Heart left ventricle (tissue), 16 donors: ENCODE data around the gene PIPOX. TPM values are rescaled to one million over a fixed set of nuclear protein-coding genes. Genes with fewer than 3 reads are reported as not detected.
A peak's percentile ranks its signal among the peaks of the same experiment; 100 is the strongest.

Source experiments
- ATAC-seq, 4 donors: fragments of 200-7000 bp; cut with Tn5 transposase; one replicate each; pipeline ENCODE4 v1.9.1; 2020 to 2022; ENCODE audit warnings: moderate library complexity in 4 of 4, mild to moderate bottlenecking in 3 of 4, moderate number of reproducible peaks in 1 of 4
- DNase-seq, 5 donors: peaks; one replicate each; pipeline ENCODE4 v3.0.0-alpha.2; 2020
- H3K27ac ChIP-seq, 12 donors: fragments of 200-600 bp; sonication (generic) in 4 of 12; one replicate each; pipeline versions ENCODE4 v1.5.0 to v1.8.0; 2016 to 2022; ENCODE audit warnings: mild to moderate bottlenecking in 2 of 12
- H3K27me3 ChIP-seq, 9 donors: fragments of 200-600 bp; sonication (generic) in 2 of 9; one replicate each; pipeline versions ENCODE4 v1.5.1 to v1.8.0; 2016 to 2022; ENCODE audit warnings: mild to moderate bottlenecking in 3 of 9
- H3K36me3 ChIP-seq, 9 donors: fragments of 200-600 bp; sonication (generic) in 2 of 9; one replicate each; pipeline versions ENCODE4 v1.5.0 to v1.8.0; 2018 to 2022; ENCODE audit warnings: mild to moderate bottlenecking in 2 of 9
- H3K4me1 ChIP-seq, 12 donors: fragments of 200-600 bp; sonication (generic) in 4 of 12; one replicate each; pipeline versions ENCODE4 v1.5.0 to v1.8.0; 2016 to 2022; ENCODE audit warnings: mild to moderate bottlenecking in 3 of 12
- H3K4me3 ChIP-seq, 12 donors: fragments of 200-600 bp; sonication (generic) in 4 of 12; one replicate each; pipeline versions ENCODE4 v1.5.0 to v1.8.0; 2017 to 2022; ENCODE audit warnings: mild to moderate bottlenecking in 9 of 12, moderate library complexity in 4 of 12
- H3K9me3 ChIP-seq, 12 donors: fragments of 200-600 bp; sonication (generic) in 4 of 12; one replicate each; pipeline versions ENCODE4 v1.5.0 to v1.8.0; 2016 to 2022; ENCODE audit warnings: mild to moderate bottlenecking in 1 of 12
- CTCF ChIP-seq, 12 donors: fragments of 200-600 bp; sonication (generic) in 4 of 12; IDR thresholded peaks; one replicate each; pipeline versions ENCODE4 v1.5.0 to v1.8.0; 2018 to 2022; ENCODE audit warnings: antibody characterized with exemption in 12 of 12, mild to moderate bottlenecking in 5 of 12
- POLR2A ChIP-seq, 2 donors: fragments of 450-650 bp; IDR thresholded peaks; one replicate each; pipeline ENCODE4 v1.6.1; 2017; ENCODE audit warnings: antibody characterized with exemption in 2 of 2, mild to moderate bottlenecking in 2 of 2, moderate library complexity in 2 of 2
- WGBS, 4 donors: extraction: QIAGEN DNeasy Blood & Tissue Kit in 2 of 4; methylation state at CpG; one replicate each; pipeline versions ENCODE4 v1.1.5 to v1.1.7; 2013 to 2018; 5-methylcytosine and 5-hydroxymethylcytosine counted together
- intact Hi-C, 10 donors: fragments of 100-400 bp; cut with DNase I; formaldehyde crosslinking; loops; one replicate each; pipeline versions ENCODE4 v1.11.1 to v1.14.2; 2022
- polyA plus RNA-seq, 2 donors: library from polyadenylated mRNA; stranded (reverse); fragments of 200-250 nt; gene quantifications; one replicate each; pipeline ENCODE4 v1.2.3, GENCODE V29; 2013
- total RNA-seq, 9 donors: library from RNA; depleted of rRNA in 2 of 9; stranded (reverse); fragments of >200 nt in 2 of 9; fragmentation: NEBNext Ultra II Directional in 3 of 9; extraction: Animal tissue kit (Norgen Biotek cat#: 25700) in 3 of 9; gene quantifications; one replicate each; pipeline versions ENCODE4 v1.1.0 to v1.2.4, GENCODE V29; 2016 to 2023
- donor health status: ischemic (EF 13 %, LVEDD 7.1; RV severe dilation, severe dysfunction).
- donor health status: healthy with polysubstance abuse.
- donor health status: DM: no; HTN: yes; CAD: no.
- donor health status: DM: no; HTN: no; CAD: no.
- donor health status: ischemic (EF 25% LVEDD 6.9; RV normal size, moderate dysfunction).
- donor health status: ischemic (EF 25% LVEDD 5.7; RV mildly dilated, moderate dysfunction).
- donor health status: healthy.
- donor health status: DM: yes; HTN: yes; CAD: no.
- donor health status: ischemic (EF 35%, LVEDD 5.7; RV mildly dilated, moderate dysfunction).
- donor health status: nonischemic (EF 11% LVEDD 7.7; RV severe dilation, severe dysfunction).
- donor health status: DM: yes; HTN: yes; CAD: no.
- donor health status: PGD.
- donor health status: ischemic (EF 29% LVEDD 5.4; RV normal size, mild dysfunction).
- donor health status: nonischemic (EF 23%, LVEDD 6.1; RV moderate dilation, normal function).

The PIPOX gene
- total and polyA plus RNA-seq, 11 donors, result 0.11 to 5.2 (median 0.84) TPM; not detected in 1

GRCh38 chr17:29019475-29020181 lies 23.3 kb upstream of the PIPOX start:
- H3K4me3 ChIP-seq, result peak overlapping the region in 4 of 12 donors; percentile 14 to 28 (median 20)
- DNase-seq, result no peak
- peaks cover 0 to 9% (median 4%) of the 10 kb centered on the region in 12 donors for H3K4me1 ChIP-seq
- ATAC-seq, result peak in 1 of 4 donors; percentile 22
- intact Hi-C loops, result no loop called here
- H3K27me3 ChIP-seq, result peaks cover 3 to 69% (median 13%) of the 10 kb centered on the region in 9 donors
- WGBS, 4 donors, result 9 to 15% (median 11%) methylated on average over 25 to 39 of the region's 39 CpGs
- no peaks in the 10 kb centered on the region for H3K9me3 ChIP-seq
- H3K36me3 ChIP-seq, result no peaks in the 10 kb centered on the region
- TF ChIP-seq POLR2A (IDR thresholded peaks at IDR 0.05) (no peak), CTCF (IDR thresholded peaks at IDR 0.05) (no peak)
- no peak overlapping the region for H3K27ac ChIP-seq

GRCh38 chr17:29020576-29020975 lies 22.4 kb upstream of the PIPOX start:
- DNase-seq (no peak), ATAC-seq (no peak)
- no peaks in the 10 kb centered on the region for H3K9me3 ChIP-seq
- peaks cover 0 to 9% (median 4%) of the 10 kb centered on the region in 12 donors for H3K4me1 ChIP-seq
- 76 to 85% (median 83%) methylated on average over 8 of the region's 8 CpGs for WGBS, 4 donors
- H3K36me3 ChIP-seq, result no peaks in the 10 kb centered on the region
- no peak overlapping the region for H3K4me3 ChIP-seq
- TF ChIP-seq CTCF (IDR thresholded peaks at IDR 0.05) (no peak), POLR2A (IDR thresholded peaks at IDR 0.05) (no peak)
- intact Hi-C loops, result no loop called here
- peaks cover 3 to 65% (median 13%) of the 10 kb centered on the region in 9 donors for H3K27me3 ChIP-seq
- no peak overlapping the region for H3K27ac ChIP-seq

DNA sequence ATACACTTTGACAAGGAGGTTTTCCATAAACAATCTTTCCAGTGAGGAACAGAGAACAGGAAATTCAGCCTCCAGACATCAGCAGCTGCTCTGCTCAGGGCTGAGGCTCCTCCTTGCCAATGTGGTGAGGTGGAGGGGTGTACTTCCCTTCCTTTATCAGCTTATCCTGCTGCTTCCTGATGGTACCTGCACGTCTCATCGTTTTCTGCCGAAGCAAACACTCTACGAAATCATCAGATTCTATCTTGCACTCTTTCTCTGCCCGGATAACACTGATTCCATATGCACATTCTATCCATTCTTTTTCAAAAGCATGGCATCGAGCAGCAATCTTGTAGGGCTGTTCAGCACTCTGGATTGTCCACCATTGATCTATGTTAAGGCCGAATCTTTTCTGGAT lies 21.7 kb upstream of the PIPOX start:
- H3K36me3 ChIP-seq, result no peaks in the 10 kb centered on the region
- no peak overlapping the region for H3K4me3 ChIP-seq
- H3K4me1 ChIP-seq, result peaks cover 0 to 9% (median 4%) of the 10 kb centered on the region in 12 donors
- DNase-seq, result no peak
- H3K9me3 ChIP-seq, result no peaks in the 10 kb centered on the region
- ATAC-seq, result no peak
- WGBS, 4 donors, result 51 to 60% (median 57%) methylated on average over 7 of the region's 7 CpGs
- H3K27ac ChIP-seq, result no peak overlapping the region
- H3K27me3 ChIP-seq, result peaks cover 3 to 58% (median 13%) of the 10 kb centered on the region in 9 donors
- intact Hi-C loops, result no loop called here
- no peak for TF ChIP-seq CTCF (IDR thresholded peaks at IDR 0.05)
- TF ChIP-seq POLR2A (IDR thresholded peaks at IDR 0.05), result no peak

GRCh38 chr17:29022074-29022473 lies 20.9 kb upstream of the PIPOX start:
- TF ChIP-seq POLR2A (IDR thresholded peaks at IDR 0.05) (no peak), CTCF (IDR thresholded peaks at IDR 0.05) (no peak)
- no peaks in the 10 kb centered on the region for H3K9me3 ChIP-seq
- DNase-seq, result no peak
- no peak overlapping the region for H3K27ac ChIP-seq
- WGBS, 4 donors, result 71 to 80% (median 77%) methylated on average over 7 of the region's 7 CpGs
- peaks cover 3 to 53% (median 13%) of the 10 kb centered on the region in 9 donors for H3K27me3 ChIP-seq
- no peaks in the 10 kb centered on the region for H3K36me3 ChIP-seq
- ATAC-seq, result no peak
- no peak overlapping the region for H3K4me3 ChIP-seq
- peaks cover 0 to 9% (median 4%) of the 10 kb centered on the region in 12 donors for H3K4me1 ChIP-seq
- intact Hi-C loops, result no loop called here
